Mammary epithelial cell (primary cell): Measurements from ENCODE around the gene ABCB1.

Source experiments
- EZH2 ChIP-seq: IDR thresholded peaks from 2 replicates; pipeline ENCODE4 v1.6.1; 2012; ENCODE audit warnings: low read length, inconsistent platforms, borderline replicate concordance
- TF ChIP-seq, protein P1 (sequence below), 2 donors: IDR thresholded peaks in 1 of 2; conservative IDR thresholded peaks in 1 of 2; 2 replicates each; pipeline ENCODE4 v1.5.1; 2011 to 2012; ENCODE audit warnings: inconsistent platforms in 2 of 2, low read length in 2 of 2, mild to moderate bottlenecking in 2 of 2, control low read depth in 1 of 2, low read depth in 1 of 2; ENCODE audit not compliant: insufficient read depth in 1 of 2; ENCODE audit errors: extremely low read depth in 1 of 2

DNA sequence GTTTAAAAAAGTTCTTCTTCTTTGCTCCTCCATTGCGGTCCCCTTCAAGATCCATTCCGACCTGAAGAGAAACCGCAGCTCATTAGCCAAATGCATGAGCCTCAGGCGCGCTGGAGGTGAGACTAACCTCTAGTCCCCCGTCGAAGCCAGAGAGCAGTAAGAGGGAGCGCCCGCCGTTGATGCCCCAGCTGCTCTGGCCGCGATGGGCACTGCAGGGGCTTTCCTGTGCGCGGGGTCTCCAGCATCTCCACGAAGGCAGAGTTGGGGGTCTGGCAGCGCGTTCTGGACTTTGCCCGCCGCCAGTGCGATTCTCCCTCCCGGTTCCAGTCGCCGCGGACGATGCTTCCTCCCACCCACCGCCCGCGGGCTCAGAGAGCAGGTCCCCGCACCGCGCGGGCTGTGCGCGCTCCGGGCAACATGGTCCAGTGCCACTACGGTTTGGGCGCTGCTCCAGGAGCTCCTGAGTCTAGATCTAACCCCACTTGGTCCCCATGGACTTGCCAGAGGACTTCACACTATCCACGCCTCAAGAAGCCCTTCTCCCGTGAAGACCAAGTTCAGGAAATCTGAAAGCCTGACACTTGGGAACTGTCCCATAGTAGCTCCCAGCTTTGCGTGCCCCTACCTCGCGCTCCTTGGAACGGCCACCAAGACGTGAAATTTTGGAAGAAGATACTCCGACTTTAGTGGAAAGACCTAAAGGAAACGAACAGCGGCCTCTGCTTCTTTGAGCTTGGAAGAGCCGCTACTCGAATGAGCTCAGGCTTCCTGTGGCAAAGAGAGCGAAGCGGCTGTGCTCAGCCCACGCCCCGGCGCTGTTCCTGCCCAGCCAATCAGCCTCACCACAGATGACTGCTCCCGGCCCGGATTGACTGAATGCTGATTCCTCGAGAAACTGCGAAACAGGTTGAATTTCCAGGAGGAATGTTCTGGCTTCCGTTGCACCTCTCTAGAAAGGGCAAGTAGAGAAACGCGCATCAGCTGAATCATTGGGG, at the start of gene ABCB1:
- TF ChIP-seq, protein P1, sequence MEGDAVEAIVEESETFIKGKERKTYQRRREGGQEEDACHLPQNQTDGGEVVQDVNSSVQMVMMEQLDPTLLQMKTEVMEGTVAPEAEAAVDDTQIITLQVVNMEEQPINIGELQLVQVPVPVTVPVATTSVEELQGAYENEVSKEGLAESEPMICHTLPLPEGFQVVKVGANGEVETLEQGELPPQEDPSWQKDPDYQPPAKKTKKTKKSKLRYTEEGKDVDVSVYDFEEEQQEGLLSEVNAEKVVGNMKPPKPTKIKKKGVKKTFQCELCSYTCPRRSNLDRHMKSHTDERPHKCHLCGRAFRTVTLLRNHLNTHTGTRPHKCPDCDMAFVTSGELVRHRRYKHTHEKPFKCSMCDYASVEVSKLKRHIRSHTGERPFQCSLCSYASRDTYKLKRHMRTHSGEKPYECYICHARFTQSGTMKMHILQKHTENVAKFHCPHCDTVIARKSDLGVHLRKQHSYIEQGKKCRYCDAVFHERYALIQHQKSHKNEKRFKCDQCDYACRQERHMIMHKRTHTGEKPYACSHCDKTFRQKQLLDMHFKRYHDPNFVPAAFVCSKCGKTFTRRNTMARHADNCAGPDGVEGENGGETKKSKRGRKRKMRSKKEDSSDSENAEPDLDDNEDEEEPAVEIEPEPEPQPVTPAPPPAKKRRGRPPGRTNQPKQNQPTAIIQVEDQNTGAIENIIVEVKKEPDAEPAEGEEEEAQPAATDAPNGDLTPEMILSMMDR (conservative IDR thresholded peaks at IDR 0.05 in 1 of 2, IDR thresholded peaks at IDR 0.05 in 1 of 2; ENCODE audit: extremely low read depth in 1 of 2, insufficient read depth in 1 of 2, low read depth in 1 of 2, low read length in 2 of 2): no peak
- peak; percentile 81 for TF ChIP-seq EZH2
